ENCODE results near the gene GRAP2. TPM values are rescaled to one million over a fixed set of nuclear protein-coding genes. Genes with fewer than 3 reads are reported as not detected.

The GRAP2 gene
- total and polyA plus RNA-seq, 9 of the 15 experiments (the other 6 are each of a cell fraction or from before 2014, with no cell fraction given) = 4.8 to 88.7 (median 60.4) TPM

- POLR2A ChIA-PET = interaction anchor here (0.7 kb wide), 1 partner anchor 349 kb away, joined by 5 read pairs; no protein-coding TSS in a partner anchor
- Histone ChIP-seq H3K4me2 (ENCODE audit: insufficient read depth, low read length) (no peak overlapping the region), H3K4me1 (replicated peaks in 1 of 2; ENCODE audit: control insufficient read depth in 2 of 2, insufficient read depth in 2 of 2, low read length in 2 of 2) (peaks cover 0 to 7% of the 10 kb centered on the region in 2 experiments; a peak in 2 of 5 replicates), H4K20me1 (replicated peaks; ENCODE audit: control insufficient read depth, insufficient read depth, low read length) (no peaks in the 10 kb centered on the region), H3K27me3 (ENCODE audit: control insufficient read depth in 2 of 2, insufficient read depth in 2 of 2, low read length in 2 of 2) (no peaks in the 10 kb centered on the region), H3K9me3 (replicated peaks; ENCODE audit: control insufficient read depth, insufficient read depth, low read depth, low read length) (no peaks in the 10 kb centered on the region), H3K36me3 (ENCODE audit: control insufficient read depth, insufficient read depth, low read length) (no peaks in the 10 kb centered on the region), H2AFZ (ENCODE audit: low read depth, low read length) (no peak overlapping the region), H3K79me2 (ENCODE audit: control insufficient read depth, insufficient read depth, low read length) (no peaks in the 10 kb centered on the region; the same call in 2 of the 3 replicates), H3K27ac (ENCODE audit: extremely low read depth, low read depth, low read length) (no peak overlapping the region), H3K4me3 (no peak overlapping the region), H3K9ac (ENCODE audit: insufficient read depth in 1 of 2, low read depth in 2 of 2, low read length in 2 of 2) (no peak overlapping the region), H3K9me1 (ENCODE audit: control insufficient read depth, insufficient read depth, low read length) (no peaks in the 10 kb centered on the region)
- DNase-seq (ENCODE audit: extremely low read depth in 1 of 4, low spot score in 3 of 4) (no peak), ATAC-seq (no peak), FAIRE-seq (no peak)
- no TSS peak for BruUV-seq (replicated peaks)
- no peak for TF ChIP-seq KDM2B (CRISPR knock-in tag; IDR thresholded peaks at IDR 0.05)
- no peak for TF ChIP-seq ZNF644 (tag; IDR thresholded peaks at IDR 0.05; ENCODE audit: low read depth)
- TF ChIP-seq PHF21A (IDR thresholded peaks at IDR 0.05; ENCODE audit: borderline replicate concordance, low read depth) = no peak
- TF ChIP-seq ZNF277 (CRISPR knock-in tag; IDR thresholded peaks at IDR 0.05; ENCODE audit: borderline replicate concordance) = no peak
- no peak for TF ChIP-seq ZBTB8A (IDR thresholded peaks at IDR 0.05; ENCODE audit: partially characterized antibody)
- no peak for TF ChIP-seq MTA1 (IDR thresholded peaks at IDR 0.05; ENCODE audit: borderline replicate concordance)
- TF ChIP-seq ZBTB11 (CRISPR knock-in tag; IDR thresholded peaks at IDR 0.05) = no peak
- no peak for TF ChIP-seq ZNF764 (CRISPR knock-in tag; IDR thresholded peaks at IDR 0.05; ENCODE audit: low read depth)
- no peak for TF ChIP-seq NCOR1 (IDR thresholded peaks at IDR 0.05)
- TF ChIP-seq EWSR1 (IDR thresholded peaks at IDR 0.05; ENCODE audit: borderline replicate concordance, low read depth, partially characterized antibody) = no peak
- TF ChIP-seq ELK3 (CRISPR knock-in tag; IDR thresholded peaks at IDR 0.05) = no peak
- no peak for TF ChIP-seq SLC30A9 (CRISPR knock-in tag; IDR thresholded peaks at IDR 0.05)
- CTCF ChIA-PET (ENCODE audit: low intra/inter-chr PET ratio) = no interaction called here
- in situ Hi-C loops (cut with MboI) (no loop called here), intact Hi-C loops (cut with micrococcal nuclease) (no loop called here)
- 80% methylated on average over 1 of the region's 1 CpG for WGBS (ENCODE audit: insufficient coverage, low coverage, missing lambda C conversion rate)
These were observed 28.3 kb upstream of the GRAP2 start for GRCh38 chr22:39872548-39872947.

Data from K562 (cell line).